Neural progenitor cell (in vitro differentiated cells): ENCODE data around the gene MICB. TPM values are rescaled to one million over a fixed set of nuclear protein-coding genes. Genes with fewer than 3 reads are reported as not detected.

Experiments used
- DNase-seq: peaks from one replicate; pipeline ENCODE4 v3.0.0-alpha.2; 2016; ENCODE audit warnings: low spot score
- H2AFZ ChIP-seq: fragments of 200-600 bp; sonication (generic); replicated peaks from 2 replicates; pipeline ENCODE4 v1.6.1; 2016; ENCODE audit warnings: antibody characterized with exemption
- H3F3A ChIP-seq: fragments of 200-600 bp; sonication (generic); 2 replicates; pipeline ENCODE4 v1.6.1; 2016; ENCODE audit warnings: antibody characterized with exemption, low read depth
- H3K27ac ChIP-seq: fragments of 200-600 bp; sonication (generic); 2 replicates; pipeline ENCODE4 v1.5.1; 2016; ENCODE audit warnings: mild to moderate bottlenecking
- H3K27me3 ChIP-seq: fragments of 200-600 bp; sonication (generic); 2 replicates; pipeline ENCODE4 v1.6.1; 2016; ENCODE audit warnings: mild to moderate bottlenecking, moderate library complexity
- H3K36me3 ChIP-seq: fragments of 200-600 bp; sonication (generic); 2 replicates; pipeline ENCODE4 v1.5.1; 2016
- H3K4me1 ChIP-seq: fragments of 200-600 bp; sonication (generic); 2 replicates; pipeline ENCODE4 v1.6.1; 2016; ENCODE audit warnings: mixed run types
- H3K4me2 ChIP-seq: fragments of 200-600 bp; sonication (generic); 2 replicates; pipeline ENCODE4 v1.6.1; 2016
- H3K4me3 ChIP-seq: fragments of 200-600 bp; sonication (generic); 2 replicates; pipeline ENCODE4 v1.5.1; 2016
- H3K79me2 ChIP-seq: fragments of 200-600 bp; sonication (generic); 2 replicates; pipeline ENCODE4 v1.6.1; 2016; ENCODE audit warnings: low read depth
- H3K9ac ChIP-seq: fragments of 200-600 bp; sonication (generic); 2 replicates; pipeline ENCODE4 v1.6.1; 2016
- H3K9me3 ChIP-seq: fragments of 200-600 bp; sonication (generic); 2 replicates; pipeline ENCODE4 v1.5.1; 2016; ENCODE audit warnings: low read depth
- H4K20me1 ChIP-seq: fragments of 200-600 bp; sonication (generic); 2 replicates; pipeline ENCODE4 v1.6.1; 2016; ENCODE audit warnings: low read depth
- H3K27ac Mint-ChIP-seq: 3 replicates; pipeline ENCODE4 v1.8.0; 2021; ENCODE audit warnings: mixed read lengths
- H3K27me3 Mint-ChIP-seq: 2 replicates; pipeline ENCODE4 v1.8.0; 2022; ENCODE audit warnings: low read depth, mild to moderate bottlenecking, inconsistent platforms, moderate library complexity, mixed read lengths; ENCODE audit not compliant: insufficient read depth
- H3K36me3 Mint-ChIP-seq: 3 replicates; pipeline ENCODE4 v1.8.0; 2021; ENCODE audit warnings: mixed read lengths
- H3K4me1 Mint-ChIP-seq: 3 replicates; pipeline ENCODE4 v1.8.0; 2021; ENCODE audit warnings: mixed read lengths
- H3K4me3 Mint-ChIP-seq: 3 replicates; pipeline ENCODE4 v1.8.0; 2021; ENCODE audit warnings: mild to moderate bottlenecking, moderate library complexity, mixed read lengths
- H3K9me3 Mint-ChIP-seq: 3 replicates; pipeline ENCODE4 v1.8.0; 2020; ENCODE audit warnings: mixed read lengths
- CTCF ChIP-seq: fragments of 200-600 bp; sonication (generic); IDR thresholded peaks from 2 replicates; pipeline ENCODE4 v1.5.1; 2017; ENCODE audit warnings: antibody characterized with exemption, mild to moderate bottlenecking
- EZH2 ChIP-seq: fragments of 200-600 bp; sonication (generic); IDR thresholded peaks from 2 replicates; pipeline ENCODE4 v1.6.1; 2017; ENCODE audit warnings: antibody characterized with exemption, mild to moderate bottlenecking, moderate library complexity
- EZH2phosphoT487 ChIP-seq: fragments of 200-600 bp; sonication (generic); IDR thresholded peaks from 2 replicates; pipeline ENCODE4 v1.6.1; 2017; ENCODE audit warnings: antibody characterized with exemption
- total RNA-seq: library from RNA; depleted of rRNA; stranded (reverse); fragments of >200 nt; gene quantifications from 2 replicates; pipeline ENCODE4 v1.2.3, GENCODE V29; 2015; ENCODE audit warnings: low replicate concordance

Gene MICB
- total RNA-seq, 1 donor from 2014 or later, result 9.1 TPM

DNA sequence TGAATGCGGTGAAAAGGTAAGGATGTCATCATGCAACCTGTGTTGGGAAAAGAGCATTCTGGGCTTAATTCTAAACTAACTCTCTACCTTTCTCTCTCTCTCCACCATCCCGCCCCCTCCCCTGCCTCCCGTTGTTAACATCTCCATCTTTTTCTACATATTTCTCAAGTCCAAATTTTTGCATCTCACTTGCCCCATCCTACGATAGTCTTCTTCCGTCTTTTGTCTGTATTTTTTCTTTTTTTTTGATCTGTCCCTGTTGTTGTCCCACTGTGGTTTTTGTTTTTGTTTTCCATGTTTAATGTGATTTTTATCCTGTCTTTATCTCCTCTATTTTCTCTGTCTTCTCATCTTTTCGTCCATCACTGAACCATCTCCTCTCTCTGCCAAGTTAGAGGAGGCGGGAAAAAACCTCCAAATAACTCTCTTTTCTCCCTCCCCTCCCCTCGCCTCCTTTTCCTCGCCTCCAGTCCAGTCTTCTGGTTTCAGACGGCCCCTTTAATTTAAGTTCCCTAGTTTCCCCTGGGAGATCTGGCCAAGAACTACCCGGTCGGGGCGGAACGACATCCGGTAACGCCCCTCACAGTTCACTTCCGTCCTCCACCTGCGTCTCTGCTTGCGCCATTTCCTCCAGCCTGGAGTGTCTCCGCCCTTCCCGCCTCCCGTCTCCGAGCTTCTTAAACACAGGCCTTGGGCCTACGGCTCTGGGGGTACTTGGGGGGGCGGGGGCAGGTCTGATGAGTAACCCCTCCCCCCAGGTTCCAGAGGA is 49.2 kb downstream of the MICB start, which contains the start of gene NFKBIL1:
NFKBIL1 (plus strand) TSS at position 651 of the 769 bp plus-strand sequence; CDS start at position 738, 87 bp downstream.
- H3K27ac Mint-ChIP-seq, result peak within 1 kb of the TSS; percentile 72
- H3K9me3 Mint-ChIP-seq, result no peaks in the 10 kb centered on the region
- H3K4me3 ChIP-seq, result peak within 1 kb of the TSS; percentile 51
- H3F3A ChIP-seq, result peaks cover 48% of the 10 kb centered on the region
- no peaks in the 10 kb centered on the region for H3K27me3 ChIP-seq
- no peaks in the 10 kb centered on the region for H4K20me1 ChIP-seq
- H3K36me3 Mint-ChIP-seq, result peaks cover 12% of the 10 kb centered on the region
- H3K27me3 Mint-ChIP-seq, result peaks cover 2% of the 10 kb centered on the region
- H3K4me2 ChIP-seq, result peak within 1 kb of the TSS; percentile 79
- TF ChIP-seq EZH2phosphoT487, result no peak
- no peak for TF ChIP-seq EZH2
- no peak for TF ChIP-seq CTCF
- no peaks in the 10 kb centered on the region for H3K36me3 ChIP-seq
- peak within 1 kb of the TSS; percentile 88 for H3K4me3 Mint-ChIP-seq
- peak; percentile 96 for DNase-seq
- H3K27ac ChIP-seq, result peak within 1 kb of the TSS; percentile 27
- peaks cover 37% of the 10 kb centered on the region for H3K79me2 ChIP-seq
- H3K4me1 Mint-ChIP-seq, result peaks cover 45% of the 10 kb centered on the region
- no peaks in the 10 kb centered on the region for H3K9me3 ChIP-seq
- peak within 1 kb of the TSS; percentile 84 for H3K9ac ChIP-seq
- H3K4me1 ChIP-seq, result peaks cover 16% of the 10 kb centered on the region
- peak within 1 kb of the TSS; percentile 35 for H2AFZ ChIP-seq

DNA sequence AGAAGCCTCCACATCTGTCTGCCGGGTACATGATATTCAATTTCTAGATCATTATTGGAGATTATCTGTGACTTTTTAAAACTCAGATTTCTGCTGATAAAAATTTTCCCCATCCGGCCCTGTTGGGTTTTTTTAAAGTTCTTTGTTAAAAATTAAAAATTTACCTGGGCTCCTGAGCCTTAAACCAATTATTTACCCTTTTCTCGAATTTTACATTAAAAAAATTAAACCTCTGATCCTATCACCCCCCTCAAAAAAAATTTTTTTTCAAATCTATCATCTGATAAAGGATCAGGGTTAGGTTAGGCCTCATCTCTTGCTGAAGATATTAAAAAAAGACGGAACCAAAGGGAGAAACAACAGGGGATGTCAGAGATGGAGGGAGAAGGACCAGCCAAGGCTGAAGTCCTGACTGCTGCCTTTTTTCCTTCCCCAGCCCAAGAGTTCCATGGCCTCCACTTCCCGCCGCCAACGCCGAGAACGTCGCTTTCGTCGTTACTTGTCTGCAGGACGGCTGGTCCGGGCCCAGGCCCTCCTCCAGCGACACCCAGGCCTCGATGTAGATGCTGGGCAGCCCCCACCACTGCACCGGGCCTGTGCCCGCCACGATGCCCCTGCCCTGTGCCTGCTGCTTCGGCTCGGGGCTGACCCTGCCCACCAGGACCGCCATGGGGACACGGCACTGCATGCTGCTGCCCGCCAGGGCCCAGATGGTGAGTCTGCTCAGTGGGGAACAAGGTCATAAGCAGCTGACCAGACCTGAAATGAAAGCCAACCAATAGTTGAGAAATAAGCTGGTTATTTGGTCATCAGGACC is 50.0 kb downstream of the MICB start:
- Histone ChIP-seq H3K4me1 (peaks cover 16% of the 10 kb centered on the region), H3K27ac (peak overlapping the region; percentile 27), H3F3A (peaks cover 40% of the 10 kb centered on the region), H3K9me3 (no peaks in the 10 kb centered on the region), H3K27me3 (no peaks in the 10 kb centered on the region), H3K36me3 (no peaks in the 10 kb centered on the region), H3K9ac (peak overlapping the region; percentile 84), H2AFZ (peak overlapping the region; percentile 3), H3K4me2 (peak overlapping the region; percentile 79), H3K4me3 (peak overlapping the region; percentile 51), H4K20me1 (no peaks in the 10 kb centered on the region), H3K79me2 (peaks cover 37% of the 10 kb centered on the region)
- peaks cover 12% of the 10 kb centered on the region for H3K36me3 Mint-ChIP-seq
- TF ChIP-seq EZH2phosphoT487 (no peak), EZH2 (no peak), CTCF (no peak)
- peaks cover 42% of the 10 kb centered on the region for H3K4me1 Mint-ChIP-seq
- no peaks in the 10 kb centered on the region for H3K9me3 Mint-ChIP-seq
- H3K4me3 Mint-ChIP-seq, result peak overlapping the region; percentile 88
- DNase-seq, result no peak
- peaks cover 6% of the 10 kb centered on the region for H3K27me3 Mint-ChIP-seq
- peak overlapping the region; percentile 72 for H3K27ac Mint-ChIP-seq

DNA sequence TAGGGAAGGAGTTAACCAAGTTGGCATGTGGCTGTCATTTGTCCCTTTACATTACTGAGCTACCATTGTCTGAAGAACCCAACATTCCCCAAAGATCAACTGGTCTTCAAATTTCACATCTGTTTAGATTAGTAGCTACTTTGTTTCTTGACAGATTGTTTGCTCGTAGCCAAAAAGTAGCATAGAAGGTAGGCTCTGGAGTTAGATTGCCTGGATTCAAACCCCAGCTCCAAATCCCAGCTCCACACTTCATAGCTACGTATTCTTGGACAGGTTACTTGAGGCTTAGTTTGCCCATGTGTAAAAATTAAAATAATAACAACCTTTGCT is 50.6 kb downstream of the MICB start:
- H3K4me2 ChIP-seq, result peak overlapping the region; percentile 79
- H3K36me3 ChIP-seq, result no peaks in the 10 kb centered on the region
- H3K79me2 ChIP-seq, result peaks cover 31% of the 10 kb centered on the region
- H3K4me1 ChIP-seq, result peaks cover 16% of the 10 kb centered on the region
- no peaks in the 10 kb centered on the region for H3K9me3 ChIP-seq
- H4K20me1 ChIP-seq, result no peaks in the 10 kb centered on the region
- peak overlapping the region; percentile 88 for H3K4me3 Mint-ChIP-seq
- H3K27ac ChIP-seq, result no peak overlapping the region
- peaks cover 13% of the 10 kb centered on the region for H3K36me3 Mint-ChIP-seq
- no peak overlapping the region for H3K27ac Mint-ChIP-seq
- no peak for TF ChIP-seq EZH2
- no peak for TF ChIP-seq EZH2phosphoT487
- TF ChIP-seq CTCF, result no peak
- H3K9ac ChIP-seq, result peak overlapping the region; percentile 84
- peaks cover 6% of the 10 kb centered on the region for H3K27me3 Mint-ChIP-seq
- H3K4me3 ChIP-seq, result peak overlapping the region; percentile 51
- H3K27me3 ChIP-seq, result no peaks in the 10 kb centered on the region
- peaks cover 34% of the 10 kb centered on the region for H3F3A ChIP-seq
- no peak overlapping the region for H2AFZ ChIP-seq
- no peaks in the 10 kb centered on the region for H3K9me3 Mint-ChIP-seq
- peaks cover 38% of the 10 kb centered on the region for H3K4me1 Mint-ChIP-seq
- no peak for DNase-seq
